IPS-18c (cell line): ENCODE measurements around the gene ARHGAP15.

ENCODE experiments used
- H3K4me3 ChIP-seq: 2 replicates; pipeline ENCODE4 v1.7.0; 2013; ENCODE audit warnings: low read depth, mild to moderate bottlenecking, low read length, moderate library complexity; ENCODE audit not compliant: insufficient read depth
- H3K9me3 ChIP-seq: one replicate; pipeline ENCODE4 v1.6.1; 2013; ENCODE audit warnings: mild to moderate bottlenecking, low read length, moderate library complexity; ENCODE audit not compliant: control insufficient read depth, insufficient read depth

The ARHGAP15 gene

GRCh38 chr2:143333847-143334246, 204.6 kb downstream of the ARHGAP15 start:
- Histone ChIP-seq H3K4me3 (no peak overlapping the region), H3K9me3 (no peaks in the 10 kb centered on the region)

DNA sequence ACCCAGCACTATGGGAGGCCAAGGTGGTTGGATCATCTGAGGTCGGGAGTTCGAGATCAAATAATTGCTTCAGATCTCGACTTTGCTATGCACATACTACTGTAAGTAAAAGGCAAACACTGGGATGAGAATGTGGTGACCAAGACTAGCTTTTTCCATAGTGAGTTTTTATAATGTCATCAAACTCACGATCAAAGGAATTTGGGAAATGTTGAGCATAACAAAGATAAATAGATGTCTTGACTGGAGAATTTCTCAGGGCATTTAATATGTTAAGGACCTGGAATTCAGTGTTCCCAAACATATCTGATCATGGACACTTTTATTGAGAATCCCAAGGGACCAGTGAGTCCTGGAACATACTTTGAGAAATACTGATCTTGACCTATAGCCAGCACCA, 205.6 kb downstream of the ARHGAP15 start:
- no peak overlapping the region for H3K4me3 ChIP-seq
- no peaks in the 10 kb centered on the region for H3K9me3 ChIP-seq

- Histone ChIP-seq H3K4me3 (no peak overlapping the region), H3K9me3 (no peaks in the 10 kb centered on the region)
Observed at GRCh38 chr2:143336719-143337210, 207.5 kb downstream of the ARHGAP15 start.

- Histone ChIP-seq H3K9me3 (no peaks in the 10 kb centered on the region), H3K4me3 (no peak overlapping the region)
Observed at GRCh38 chr2:143341478-143341877, 212.3 kb downstream of the ARHGAP15 start.

DNA sequence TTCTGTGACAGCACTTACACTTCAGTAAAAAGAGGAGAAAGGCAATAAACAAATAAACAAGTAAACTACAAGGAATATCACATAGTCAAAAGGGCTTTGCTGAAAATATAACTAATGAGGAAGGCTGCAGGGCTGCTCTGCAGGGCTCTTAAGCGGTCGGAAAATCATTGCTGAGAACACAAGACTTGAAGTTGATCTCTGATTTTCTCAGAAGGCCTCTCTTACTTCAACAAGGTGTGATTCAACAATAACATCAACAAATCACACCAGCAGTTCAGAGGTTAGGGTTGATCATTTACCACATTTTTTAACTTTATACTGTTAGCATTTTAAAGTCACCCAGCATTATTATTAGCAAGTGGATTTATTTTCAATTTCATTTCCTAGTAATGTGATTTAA, 215.6 kb downstream of the ARHGAP15 start:
- H3K4me3 ChIP-seq, result no peak overlapping the region
- no peaks in the 10 kb centered on the region for H3K9me3 ChIP-seq

DNA sequence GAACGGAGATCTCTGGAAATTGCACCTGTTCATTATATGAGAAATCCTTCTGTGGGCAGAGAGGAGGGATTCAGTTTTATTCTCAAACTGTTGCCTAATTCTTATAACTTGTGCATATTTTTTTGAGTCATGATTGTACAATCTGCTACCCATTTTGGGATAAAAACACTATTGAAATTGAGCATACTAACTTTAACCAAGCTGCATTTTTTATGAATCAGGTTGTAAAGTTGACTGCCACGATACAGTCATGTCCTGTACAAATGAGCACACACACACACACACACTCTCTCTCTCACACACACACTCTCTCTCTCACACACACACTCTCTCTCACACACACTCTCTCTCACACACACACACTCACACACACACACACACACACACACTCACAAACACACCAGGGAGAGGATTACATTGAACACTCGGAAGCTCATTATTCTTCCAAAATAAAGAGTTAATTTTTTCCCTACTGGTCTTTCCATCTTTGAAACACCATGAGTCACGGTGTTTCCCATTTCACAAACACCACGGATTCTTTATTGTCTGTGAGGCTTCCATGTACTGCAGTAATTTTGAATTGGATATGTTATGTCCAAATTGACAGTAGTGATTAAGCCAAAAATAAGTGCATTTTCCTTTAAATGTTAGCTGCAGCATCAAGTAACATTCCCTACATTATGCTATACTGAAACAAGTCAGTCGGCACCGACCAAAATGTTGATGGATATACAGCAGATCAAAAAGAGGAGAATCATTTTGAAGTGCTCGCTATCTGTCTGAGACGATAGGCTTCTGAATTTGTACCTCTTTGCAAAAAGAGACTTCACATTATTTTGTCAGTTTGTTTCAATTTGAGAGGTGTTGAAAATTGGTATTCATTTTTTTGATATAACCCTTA, 216.9 kb downstream of the ARHGAP15 start:
- Histone ChIP-seq H3K9me3 (no peaks in the 10 kb centered on the region), H3K4me3 (no peak overlapping the region)

DNA sequence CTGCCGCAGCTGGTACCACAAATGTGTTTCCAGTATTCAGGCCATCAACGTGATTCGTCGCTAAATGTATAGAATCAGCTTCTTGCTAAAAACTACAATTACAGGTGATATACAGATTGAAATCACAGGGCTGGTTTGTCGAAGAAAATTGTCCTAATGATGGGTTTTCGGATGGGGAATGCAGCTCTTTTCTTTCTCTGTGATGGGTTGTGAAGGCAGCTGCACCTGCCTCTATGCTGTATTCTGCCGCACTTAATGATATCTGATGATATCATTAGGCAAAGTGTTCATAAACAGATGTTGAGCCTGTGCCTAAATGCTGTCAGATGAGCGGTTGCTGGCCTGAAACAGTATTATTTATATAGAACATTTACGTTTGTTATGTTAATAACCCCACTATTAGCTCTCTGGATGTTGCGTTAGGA, 218.1 kb downstream of the ARHGAP15 start:
- Histone ChIP-seq H3K9me3 (no peaks in the 10 kb centered on the region), H3K4me3 (no peak overlapping the region)

DNA sequence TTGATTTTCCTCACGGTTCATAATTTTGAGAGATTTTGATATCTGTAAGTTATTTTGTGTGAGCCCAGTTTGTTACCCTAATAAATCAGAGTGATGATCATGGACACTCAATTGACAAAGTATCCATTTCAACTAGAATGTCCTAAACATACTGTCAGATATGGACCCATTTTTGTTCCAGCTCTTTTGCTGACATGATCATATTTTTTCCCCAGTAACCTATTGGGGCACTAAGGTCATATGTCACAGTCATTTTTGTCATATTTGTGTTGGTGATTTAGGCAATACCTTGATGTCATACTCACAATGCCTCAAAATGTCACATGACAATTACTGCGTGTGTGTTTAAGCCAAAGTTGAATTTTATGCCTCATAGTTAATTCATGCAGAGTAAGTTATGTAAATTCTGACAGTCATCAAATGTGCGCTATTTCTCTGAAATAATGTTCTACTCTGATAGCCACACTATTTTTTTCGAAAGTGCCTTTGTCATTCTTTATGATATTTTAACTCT, 218.7 kb downstream of the ARHGAP15 start:
- no peaks in the 10 kb centered on the region for H3K9me3 ChIP-seq

GRCh38 chr2:143354050-143354750, 225.0 kb downstream of the ARHGAP15 start:
- H3K9me3 ChIP-seq, result no peaks in the 10 kb centered on the region
- no peak overlapping the region for H3K4me3 ChIP-seq

More for the DNA sequence above, 218.7 kb downstream of the ARHGAP15 start:
- no peak overlapping the region for H3K4me3 ChIP-seq

DNA sequence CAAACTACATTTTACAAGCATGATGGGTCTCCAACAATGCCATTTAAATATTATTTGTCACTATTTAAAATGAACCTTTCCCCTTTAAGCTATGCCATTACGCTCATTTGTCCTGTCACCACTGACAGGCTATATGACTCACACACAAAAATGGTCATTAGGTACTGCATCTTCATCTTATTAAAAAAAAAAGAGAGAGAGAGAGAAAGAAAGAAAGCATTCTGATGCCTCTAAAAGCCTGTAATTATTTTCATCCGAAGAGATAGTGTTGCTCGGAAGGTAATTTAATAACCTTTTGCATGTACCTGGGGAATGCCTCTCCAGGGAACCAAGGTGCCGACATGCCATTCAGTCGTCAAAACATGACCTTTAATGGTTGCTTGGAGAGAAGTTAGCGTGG, 226.7 kb downstream of the ARHGAP15 start:
- H3K4me3 ChIP-seq, result no peak overlapping the region
- H3K9me3 ChIP-seq, result no peaks in the 10 kb centered on the region

DNA sequence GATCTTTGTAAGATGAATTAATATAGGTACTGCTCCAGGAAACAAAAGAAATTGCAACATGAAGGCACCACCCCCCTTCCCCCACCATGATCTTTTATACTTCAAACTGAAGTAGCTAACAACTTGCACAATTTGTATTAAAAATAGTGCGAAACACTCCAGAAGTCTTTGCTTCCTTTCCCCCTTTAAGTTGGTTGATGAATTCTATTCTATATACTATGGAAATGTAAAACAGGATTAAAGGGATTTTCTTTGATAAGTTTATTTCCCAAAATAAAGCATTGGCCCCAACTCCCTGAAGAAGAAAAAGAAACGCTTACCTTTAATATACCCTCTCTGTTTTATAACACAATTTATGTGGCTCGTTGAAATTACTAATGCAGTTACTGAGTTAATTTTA, 227.1 kb downstream of the ARHGAP15 start:
- H3K4me3 ChIP-seq, result no peak overlapping the region
- H3K9me3 ChIP-seq, result no peaks in the 10 kb centered on the region

DNA sequence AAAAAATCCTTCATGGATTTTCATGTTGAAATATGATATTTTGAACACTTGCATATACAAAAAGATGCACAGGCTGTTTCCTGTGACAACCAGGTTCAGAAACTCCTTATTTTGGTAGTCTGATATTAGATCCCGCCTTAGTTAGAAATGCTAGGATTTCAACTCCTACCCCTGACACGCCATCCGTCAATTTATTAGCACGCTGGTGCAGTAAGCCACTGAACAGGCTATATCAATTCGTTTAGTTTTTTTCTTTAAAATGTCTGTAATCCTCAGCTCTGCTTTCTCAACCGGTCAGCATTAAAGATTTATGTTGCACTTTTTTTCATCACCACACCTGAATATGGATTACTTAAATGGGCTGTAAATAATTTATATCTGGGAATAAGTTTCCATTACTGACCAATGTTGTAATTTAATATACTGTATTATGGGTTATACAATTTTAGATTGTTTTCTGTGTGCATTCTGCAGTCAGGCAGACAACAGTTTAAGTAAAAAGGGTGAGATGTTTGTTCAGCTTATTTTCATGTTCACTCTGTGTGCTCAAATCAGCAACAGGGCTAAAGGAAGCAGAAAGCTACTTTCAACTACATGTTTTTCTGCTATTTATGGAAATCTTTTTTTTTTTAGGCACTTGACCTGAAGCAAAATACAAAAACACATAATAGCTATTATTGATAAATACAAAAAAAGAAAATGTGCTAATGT, 227.7 kb downstream of the ARHGAP15 start:
- Histone ChIP-seq H3K4me3 (no peak overlapping the region), H3K9me3 (no peaks in the 10 kb centered on the region)

- no peaks in the 10 kb centered on the region for H3K9me3 ChIP-seq
- H3K4me3 ChIP-seq, result no peak overlapping the region
Observed at GRCh38 chr2:143357966-143358365, 228.7 kb downstream of the ARHGAP15 start.

GRCh38 chr2:143361346-143361745, 232.1 kb downstream of the ARHGAP15 start:
- no peaks in the 10 kb centered on the region for H3K9me3 ChIP-seq
- no peak overlapping the region for H3K4me3 ChIP-seq

DNA sequence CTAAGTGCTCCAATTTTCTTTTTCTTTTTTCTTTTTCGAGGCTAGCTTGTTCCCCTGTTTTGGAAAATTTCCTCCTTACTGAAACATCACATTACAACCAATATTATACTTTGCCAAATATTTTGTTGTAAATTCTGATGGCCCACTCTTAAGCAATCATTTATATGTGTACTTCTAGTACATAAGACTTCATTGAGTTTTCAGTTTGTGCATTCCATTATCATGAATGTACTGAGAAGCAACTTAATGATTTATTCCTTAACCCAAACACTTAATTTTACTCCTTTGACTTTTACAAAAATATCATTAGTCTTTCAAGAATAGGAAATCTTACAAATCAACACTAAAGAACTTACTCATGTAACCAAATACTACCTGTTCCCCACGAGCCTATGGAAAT, 242.4 kb downstream of the ARHGAP15 start:
- no peaks in the 10 kb centered on the region for H3K9me3 ChIP-seq
- H3K4me3 ChIP-seq, result no peak overlapping the region

DNA sequence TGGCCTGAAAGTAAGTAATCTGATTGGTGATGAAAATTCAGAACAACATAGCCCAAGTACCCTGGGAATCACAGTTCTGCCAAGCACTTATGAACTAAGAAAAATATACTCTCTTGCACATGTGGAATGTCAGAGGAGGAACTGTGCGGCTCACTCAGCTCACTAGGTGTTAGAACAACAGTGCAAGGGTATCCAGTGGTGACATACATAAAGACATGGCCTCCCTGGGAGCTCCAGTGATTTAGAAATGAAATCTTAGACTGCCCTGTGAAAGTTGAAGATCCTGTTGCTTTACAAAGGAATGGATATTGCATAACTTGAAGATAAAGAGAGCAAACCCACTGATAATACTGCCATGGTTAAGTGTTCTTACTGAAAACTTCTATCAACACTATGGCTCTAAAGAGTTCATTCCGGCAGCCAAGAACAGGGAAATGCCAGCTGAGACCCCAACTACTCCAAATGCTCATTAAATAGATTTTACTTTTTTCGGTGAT, 246.2 kb downstream of the ARHGAP15 start:
- no peak overlapping the region for H3K4me3 ChIP-seq
- H3K9me3 ChIP-seq, result no peaks in the 10 kb centered on the region

DNA sequence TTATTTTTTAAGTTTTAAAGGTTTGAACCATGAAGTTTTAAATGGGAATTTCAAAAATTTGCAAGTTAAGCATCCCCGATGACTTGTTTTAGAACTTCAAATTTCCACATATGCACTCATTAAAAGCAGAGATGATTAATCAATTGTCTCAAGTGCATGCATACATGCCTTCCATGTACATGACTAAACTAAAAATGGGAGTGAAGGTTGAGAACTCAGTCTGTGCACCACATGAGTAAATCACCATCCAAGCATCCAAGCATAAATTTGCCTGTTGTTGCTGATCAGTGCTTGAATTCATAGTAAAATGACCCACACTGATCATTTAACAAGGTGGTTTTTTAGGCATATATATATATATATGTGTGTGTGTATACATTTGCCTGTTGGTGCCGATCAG, 249.8 kb downstream of the ARHGAP15 start:
- H3K4me3 ChIP-seq, result no peak overlapping the region

More for the DNA sequence above, 249.8 kb downstream of the ARHGAP15 start:
- H3K9me3 ChIP-seq, result no peaks in the 10 kb centered on the region
